Lower leg skin (tissue), 4 donors: Measurements from ENCODE around the gene BABAM2. TPM values are rescaled to one million over a fixed set of nuclear protein-coding genes. Genes with fewer than 3 reads are reported as not detected.

ENCODE experiments used
- DNase-seq, 2 donors: peaks; one replicate each; pipeline ENCODE4 v3.0.0-alpha.2; 2019; ENCODE audit warnings: low spot score in 2 of 2
- H3K4me3 ChIP-seq: fragments of 200-600 bp; sonication (generic); 2 replicates; pipeline ENCODE4 v1.5.1; 2017; ENCODE audit warnings: mild to moderate bottlenecking, low read depth; ENCODE audit not compliant: poor library complexity, severe bottlenecking
- CTCF ChIP-seq, 3 donors: fragments of 450-650 bp; IDR thresholded peaks; one replicate each; pipeline ENCODE4 v1.5.1; 2016; ENCODE audit warnings: antibody characterized with exemption in 3 of 3, mild to moderate bottlenecking in 3 of 3, moderate library complexity in 2 of 3
- POLR2A ChIP-seq, 2 donors: fragments of 450-650 bp; IDR thresholded peaks; one replicate each; pipeline ENCODE4 v1.6.1; 2016 to 2017; ENCODE audit warnings: antibody characterized with exemption in 2 of 2, mild to moderate bottlenecking in 1 of 2, moderate library complexity in 1 of 2
- WGBS, 2 donors: methylation state at CpG; one replicate each; pipeline ENCODE4 v1.1.5; 2018; 5-methylcytosine and 5-hydroxymethylcytosine counted together
- intact Hi-C: fragments of 100-400 bp; cut with DNase I; formaldehyde crosslinking; loops from one replicate; pipeline ENCODE4 v1.15.0; 2023; ENCODE audit warnings: low total_unique reads
- total RNA-seq, 4 donors: library from RNA; depleted of rRNA; stranded (reverse); fragments of >200 nt; gene quantifications; one replicate each; pipeline ENCODE4 v1.1.0, GENCODE V29; 2016

Gene BABAM2
- total RNA-seq, 4 donors from 2014 or later: 18.4 to 28.5 (median 23.9) TPM

GRCh38 chr2:27993950-27994728 is 103.6 kb downstream of the BABAM2 start:
- TF ChIP-seq POLR2A (IDR thresholded peaks at IDR 0.05) (no peak), CTCF (IDR thresholded peaks at IDR 0.05) (no peak)
- no peak overlapping the region for H3K4me3 ChIP-seq
- 93 to 94% methylated on average over 5 of the region's 5 CpGs for WGBS, 2 donors
- no peak for DNase-seq
- intact Hi-C loops: no loop called here

GRCh38 chr2:27996156-27996922 is 105.8 kb downstream of the BABAM2 start:
- WGBS, 2 donors: 88 to 90% methylated on average over 5 of the region's 5 CpGs
- intact Hi-C loops: no loop called here
- DNase-seq: no peak
- no peak overlapping the region for H3K4me3 ChIP-seq
- TF ChIP-seq CTCF (IDR thresholded peaks at IDR 0.05) (no peak), POLR2A (IDR thresholded peaks at IDR 0.05) (no peak)

GRCh38 chr2:28000287-28000686 is 109.8 kb downstream of the BABAM2 start:
- intact Hi-C loops: no loop called here
- no peak for DNase-seq
- no peak overlapping the region for H3K4me3 ChIP-seq
- no peak for TF ChIP-seq POLR2A (IDR thresholded peaks at IDR 0.05)
- no peak for TF ChIP-seq CTCF (IDR thresholded peaks at IDR 0.05)

- no peak overlapping the region for H3K4me3 ChIP-seq
- no peak for TF ChIP-seq POLR2A (IDR thresholded peaks at IDR 0.05)
- TF ChIP-seq CTCF (IDR thresholded peaks at IDR 0.05): no peak
- 83 to 88% methylated on average over 2 of the region's 2 CpGs for WGBS, 2 donors
- no peak for DNase-seq
- intact Hi-C loops: no loop called here
Observed at GRCh38 chr2:28002181-28002580, 111.7 kb downstream of the BABAM2 start.

GRCh38 chr2:28004086-28004485 is 113.6 kb downstream of the BABAM2 start:
- no peak overlapping the region for H3K4me3 ChIP-seq
- 50 to 67% methylated on average over 2 of the region's 2 CpGs for WGBS, 2 donors

More at GRCh38 chr2:28004086-28004485, 113.6 kb downstream of the BABAM2 start:
- TF ChIP-seq CTCF (IDR thresholded peaks at IDR 0.05): no peak
- no peak for TF ChIP-seq POLR2A (IDR thresholded peaks at IDR 0.05)
- no peak for DNase-seq
- intact Hi-C loops: no loop called here
